Measurements from ENCODE around the gene PROB1. TPM values are rescaled to one million over a fixed set of nuclear protein-coding genes. Genes with fewer than 3 reads are reported as not detected.

PROB1 gene
- total and polyA plus RNA-seq, 2 of the 13 experiments (the other 11 are each of a cell fraction or from before 2014, with no cell fraction given): 0.69 to 1.1 TPM

DNA sequence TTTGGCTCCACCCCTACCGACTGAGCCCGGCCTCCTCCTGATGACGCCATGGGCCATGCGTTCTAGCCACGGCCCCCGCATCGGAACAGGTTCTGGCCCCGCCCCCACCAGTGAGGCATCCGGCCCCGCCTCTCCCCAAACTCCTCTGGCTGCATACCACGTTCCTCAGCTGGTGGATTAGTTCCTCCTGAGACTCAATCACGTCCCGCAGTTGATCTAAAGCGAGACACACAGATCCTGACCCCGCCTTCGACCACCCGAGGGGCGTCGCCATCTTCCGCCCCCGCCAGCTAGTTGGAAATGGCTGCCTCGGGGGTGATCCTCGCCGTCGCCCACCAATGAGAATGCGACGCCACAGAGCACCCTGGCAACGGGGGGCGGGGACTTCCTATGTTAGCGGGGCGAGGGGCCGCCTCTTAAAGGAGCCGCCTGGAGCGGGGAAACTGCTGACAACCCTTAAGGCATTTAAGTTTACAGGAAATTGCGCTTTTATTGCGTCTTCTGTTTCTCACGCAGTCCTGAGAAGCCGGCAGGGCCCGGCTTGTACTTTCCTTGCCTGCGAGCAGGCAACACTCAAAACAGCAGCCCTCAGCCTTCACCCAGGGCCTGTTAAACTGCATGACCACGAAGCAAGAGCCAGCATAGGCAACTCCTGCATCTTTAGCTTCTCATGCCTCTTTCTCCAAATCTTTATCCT is 9.0 kb upstream of the PROB1 start, which contains the start of gene SPATA24 (continued):
- TF ChIP-seq RBAK (CRISPR knock-in tag; IDR thresholded peaks at IDR 0.05) (no peak), NFYB (CRISPR knock-in tag; IDR thresholded peaks at IDR 0.05) (peak; percentile 86), ZNF180 (CRISPR knock-in tag; IDR thresholded peaks at IDR 0.05; ENCODE audit: borderline replicate concordance, low read depth) (no peak), RFX5 (IDR thresholded peaks at IDR 0.05; ENCODE audit: low read depth, low read length) (no peak), SNAI1 (CRISPR knock-in tag; IDR thresholded peaks at IDR 0.05; ENCODE audit: borderline replicate concordance) (no peak), SMAD9 (CRISPR knock-in tag; IDR thresholded peaks at IDR 0.05) (0 out of 2 replicates have a peak, but pooled peaks have one; percentile 74), TSC22D2 (CRISPR knock-in tag; IDR thresholded peaks at IDR 0.05; ENCODE audit: borderline replicate concordance) (no peak), LCORL (IDR thresholded peaks at IDR 0.05) (no peak), LCORL (CRISPR knock-in tag; IDR thresholded peaks at IDR 0.05) (peak; percentile 23; the same call in 1 of the 2 replicates), ETV6 (CRISPR knock-in tag; conservative IDR thresholded peaks at IDR 0.05) (no peak), MIXL1 (CRISPR knock-in tag; IDR thresholded peaks at IDR 0.05) (no peak; the same call in 1 of the 2 replicates), IRF2 (CRISPR knock-in tag; IDR thresholded peaks at IDR 0.05) (no peak), ZNF460 (CRISPR knock-in tag; IDR thresholded peaks at IDR 0.05; ENCODE audit: borderline replicate concordance) (no peak), SAP130 (CRISPR knock-in tag; IDR thresholded peaks at IDR 0.05; ENCODE audit: low read depth) (peak; percentile 88), KDM5A (IDR thresholded peaks at IDR 0.05; ENCODE audit: borderline replicate concordance, low read length) (peak; percentile 52; the same call in 1 of the 2 replicates), ELF1 (CRISPR knock-in tag; IDR thresholded peaks at IDR 0.05) (peak; percentile 86), RNF2 (conservative IDR thresholded peaks at IDR 0.05; ENCODE audit: low read depth) (0 out of 2 replicates have a peak, but pooled peaks have one; percentile 42), KDM6A (CRISPR knock-in tag; IDR thresholded peaks at IDR 0.05; ENCODE audit: low read depth) (no peak), SIX1 (CRISPR knock-in tag; IDR thresholded peaks at IDR 0.05; ENCODE audit: borderline replicate concordance) (no peak)
- TF ChIP-seq, protein P1, sequence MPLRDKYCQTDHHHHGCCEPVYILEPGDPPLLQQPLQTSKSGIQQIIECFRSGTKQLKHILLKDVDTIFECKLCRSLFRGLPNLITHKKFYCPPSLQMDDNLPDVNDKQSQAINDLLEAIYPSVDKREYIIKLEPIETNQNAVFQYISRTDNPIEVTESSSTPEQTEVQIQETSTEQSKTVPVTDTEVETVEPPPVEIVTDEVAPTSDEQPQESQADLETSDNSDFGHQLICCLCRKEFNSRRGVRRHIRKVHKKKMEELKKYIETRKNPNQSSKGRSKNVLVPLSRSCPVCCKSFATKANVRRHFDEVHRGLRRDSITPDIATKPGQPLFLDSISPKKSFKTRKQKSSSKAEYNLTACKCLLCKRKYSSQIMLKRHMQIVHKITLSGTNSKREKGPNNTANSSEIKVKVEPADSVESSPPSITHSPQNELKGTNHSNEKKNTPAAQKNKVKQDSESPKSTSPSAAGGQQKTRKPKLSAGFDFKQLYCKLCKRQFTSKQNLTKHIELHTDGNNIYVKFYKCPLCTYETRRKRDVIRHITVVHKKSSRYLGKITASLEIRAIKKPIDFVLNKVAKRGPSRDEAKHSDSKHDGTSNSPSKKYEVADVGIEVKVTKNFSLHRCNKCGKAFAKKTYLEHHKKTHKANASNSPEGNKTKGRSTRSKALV (CRISPR knock-in tag; IDR thresholded peaks at IDR 0.05): 0 out of 2 replicates have a peak, but pooled peaks have one; percentile 26
- TF ChIP-seq, protein P2, sequence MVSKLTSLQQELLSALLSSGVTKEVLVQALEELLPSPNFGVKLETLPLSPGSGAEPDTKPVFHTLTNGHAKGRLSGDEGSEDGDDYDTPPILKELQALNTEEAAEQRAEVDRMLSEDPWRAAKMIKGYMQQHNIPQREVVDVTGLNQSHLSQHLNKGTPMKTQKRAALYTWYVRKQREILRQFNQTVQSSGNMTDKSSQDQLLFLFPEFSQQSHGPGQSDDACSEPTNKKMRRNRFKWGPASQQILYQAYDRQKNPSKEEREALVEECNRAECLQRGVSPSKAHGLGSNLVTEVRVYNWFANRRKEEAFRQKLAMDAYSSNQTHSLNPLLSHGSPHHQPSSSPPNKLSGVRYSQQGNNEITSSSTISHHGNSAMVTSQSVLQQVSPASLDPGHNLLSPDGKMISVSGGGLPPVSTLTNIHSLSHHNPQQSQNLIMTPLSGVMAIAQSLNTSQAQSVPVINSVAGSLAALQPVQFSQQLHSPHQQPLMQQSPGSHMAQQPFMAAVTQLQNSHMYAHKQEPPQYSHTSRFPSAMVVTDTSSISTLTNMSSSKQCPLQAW (CRISPR knock-in tag; IDR thresholded peaks at IDR 0.05): peak; percentile 77
- TF ChIP-seq, protein P3, sequence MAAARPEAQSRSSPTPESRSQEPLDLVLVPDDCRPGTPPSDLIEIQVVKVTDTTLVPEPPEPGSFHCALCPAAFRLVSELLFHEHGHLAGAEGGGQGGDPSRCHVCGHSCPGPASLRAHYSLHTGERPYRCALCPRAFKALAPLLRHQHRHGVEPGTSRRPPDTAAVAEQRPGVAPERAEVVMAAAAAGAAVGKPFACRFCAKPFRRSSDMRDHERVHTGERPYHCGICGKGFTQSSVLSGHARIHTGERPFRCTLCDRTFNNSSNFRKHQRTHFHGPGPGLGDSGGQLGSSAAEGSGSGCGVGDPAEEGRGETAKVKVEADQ (CRISPR knock-in tag; IDR thresholded peaks at IDR 0.05; ENCODE audit: borderline replicate concordance): peak; percentile 37; the same call in 1 of the 2 replicates
- TF ChIP-seq, protein P4, sequence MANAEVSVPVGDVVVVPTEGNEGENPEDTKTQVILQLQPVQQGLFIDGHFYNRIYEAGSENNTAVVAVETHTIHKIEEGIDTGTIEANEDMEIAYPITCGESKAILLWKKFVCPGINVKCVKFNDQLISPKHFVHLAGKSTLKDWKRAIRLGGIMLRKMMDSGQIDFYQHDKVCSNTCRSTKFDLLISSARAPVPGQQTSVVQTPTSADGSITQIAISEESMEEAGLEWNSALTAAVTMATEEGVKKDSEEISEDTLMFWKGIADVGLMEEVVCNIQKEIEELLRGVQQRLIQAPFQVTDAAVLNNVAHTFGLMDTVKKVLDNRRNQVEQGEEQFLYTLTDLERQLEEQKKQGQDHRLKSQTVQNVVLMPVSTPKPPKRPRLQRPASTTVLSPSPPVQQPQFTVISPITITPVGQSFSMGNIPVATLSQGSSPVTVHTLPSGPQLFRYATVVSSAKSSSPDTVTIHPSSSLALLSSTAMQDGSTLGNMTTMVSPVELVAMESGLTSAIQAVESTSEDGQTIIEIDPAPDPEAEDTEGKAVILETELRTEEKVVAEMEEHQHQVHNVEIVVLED (CRISPR knock-in tag; IDR thresholded peaks at IDR 0.05; ENCODE audit: borderline replicate concordance): peak; percentile 57; the same call in 1 of the 2 replicates
- TF ChIP-seq, protein P5, sequence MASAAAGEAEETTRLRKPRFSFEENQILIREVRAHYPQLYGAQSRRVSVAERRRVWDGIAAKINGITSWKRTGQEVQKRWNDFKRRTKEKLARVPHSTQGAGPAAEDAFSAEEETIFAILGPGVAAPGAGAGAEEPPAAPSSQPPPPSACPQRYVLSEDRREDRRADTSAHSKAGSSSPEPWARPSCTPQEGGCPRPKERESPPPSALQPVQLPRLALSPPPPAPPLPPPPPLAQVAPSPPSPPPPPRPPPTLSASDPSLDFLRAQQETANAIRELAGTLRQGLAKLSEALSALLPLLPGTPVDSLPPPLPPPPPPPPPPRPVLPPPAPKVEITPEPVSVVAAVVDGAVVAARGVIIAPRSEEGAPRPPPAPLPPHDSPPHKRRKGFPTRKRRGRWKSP (CRISPR knock-in tag; IDR thresholded peaks at IDR 0.05): peak; percentile 33; the same call in 1 of the 2 replicates
